K562 (cell line): ENCODE data around the gene ZNF609. TPM values are rescaled to one million over a fixed set of nuclear protein-coding genes. Genes with fewer than 3 reads are reported as not detected.
A peak's percentile ranks its signal among the peaks of the same experiment; 100 is the strongest.

ENCODE experiments used
- ARID2 ChIP-seq: fragments of 450-650 bp; IDR thresholded peaks from 2 replicates; pipeline ENCODE4 v1.6.1; 2017; ENCODE audit warnings: antibody characterized with exemption, mild to moderate bottlenecking
- CBFA2T3 ChIP-seq: fragments of 450-650 bp; IDR thresholded peaks from 2 replicates; pipeline ENCODE4 v1.6.1; 2017
- CREB3L1 ChIP-seq: fragments of 450-650 bp; IDR thresholded peaks from 2 replicates; pipeline ENCODE4 v1.6.1; 2014; ENCODE audit warnings: low read depth, mild to moderate bottlenecking, moderate library complexity, borderline replicate concordance
- EGR1 ChIP-seq: fragments of 450-650 bp; conservative IDR thresholded peaks from 2 replicates; pipeline ENCODE4 v1.6.1; 2017; ENCODE audit warnings: mild to moderate bottlenecking
- ETS1 ChIP-seq: conservative IDR thresholded peaks from 2 replicates; pipeline ENCODE4 v1.6.1; 2011; ENCODE audit warnings: low read depth, mild to moderate bottlenecking, low read length; ENCODE audit not compliant: control insufficient read depth
- FOXO4 ChIP-seq: fragments of 450-650 bp; formaldehyde crosslinking; IDR thresholded peaks from 2 replicates; pipeline ENCODE4 v1.4.0; 2020; ENCODE audit warnings: mild to moderate bottlenecking, moderate library complexity
- GMEB1 ChIP-seq: fragments of 250-450 bp; sonication (Bioruptor Pico); IDR thresholded peaks from 2 replicates; pipeline ENCODE4 v1.4.0; 2020; ENCODE audit warnings: mild to moderate bottlenecking
- HNRNPH1 ChIP-seq: fragments of 200-400 bp; formaldehyde crosslinking; optimal IDR thresholded peaks from 2 replicates; pipeline ENCODE3; 2017; ENCODE audit warnings: low read depth, mild to moderate bottlenecking, low read length, moderate library complexity
- HOMEZ ChIP-seq: fragments of 250-450 bp; sonication (Bioruptor Pico); IDR thresholded peaks from 2 replicates; pipeline ENCODE4 v1.4.0; 2020; ENCODE audit warnings: mild to moderate bottlenecking, moderate library complexity
- KDM5B ChIP-seq: fragments of 200-600 bp; sonication (generic); IDR thresholded peaks from 2 replicates; pipeline ENCODE4 v1.6.1; 2012; ENCODE audit warnings: low read depth, mild to moderate bottlenecking, moderate library complexity, low read length, control low read depth, inconsistent platforms; ENCODE audit not compliant: insufficient replicate concordance
- KLF1 ChIP-seq: fragments of 450-650 bp; IDR thresholded peaks from 2 replicates; pipeline ENCODE4 v1.6.1; 2016; ENCODE audit warnings: missing genetic modification characterization, missing compliant biosample characterization
- MYBL2 ChIP-seq, 2 experiments: fragments of 450-650 bp in 1 of 2; sonication (generic) in 1 of 2; formaldehyde crosslinking in 1 of 2; IDR thresholded peaks; 2 replicates each; pipeline versions ENCODE4 v1.6.1 to v1.8.1; 2017 to 2022; ENCODE audit warnings: borderline replicate concordance in 1 of 2, inconsistent platforms in 1 of 2, low read depth in 1 of 2, mild to moderate bottlenecking in 1 of 2, missing genetic modification reagents in 1 of 2, moderate library complexity in 1 of 2
- RBM14 ChIP-seq: fragments of 200-400 bp; formaldehyde crosslinking; IDR thresholded peaks from 2 replicates; pipeline ENCODE4 v1.6.1; 2018; ENCODE audit warnings: low read depth, mild to moderate bottlenecking, low read length, moderate library complexity, borderline replicate concordance; ENCODE audit not compliant: insufficient read depth
- RBM39 ChIP-seq: fragments of 200-400 bp; formaldehyde crosslinking; optimal IDR thresholded peaks from 2 replicates; pipeline ENCODE3; 2018; ENCODE audit warnings: low read depth, low read length
- THRAP3 ChIP-seq: fragments of 450-650 bp; IDR thresholded peaks from 2 replicates; pipeline ENCODE4 v1.6.1; 2016; ENCODE audit warnings: mild to moderate bottlenecking, inconsistent platforms, borderline replicate concordance
- TRIM25 ChIP-seq: fragments of 450-650 bp; IDR thresholded peaks from 2 replicates; pipeline ENCODE4 v1.7.0; 2016; ENCODE audit warnings: borderline replicate concordance
- ZNF282 ChIP-seq: sonication (generic); formaldehyde crosslinking; IDR thresholded peaks from 2 replicates; pipeline ENCODE4 v1.8.1; 2023; ENCODE audit warnings: missing genetic modification reagents
- ZNF696 ChIP-seq: fragments of 250-450 bp; sonication (Bioruptor Pico); conservative IDR thresholded peaks from 2 replicates; pipeline ENCODE4 v1.4.0; 2020; ENCODE audit warnings: mild to moderate bottlenecking, moderate library complexity
- polyA plus RNA-seq, 8 experiments: library from polyadenylated mRNA; depleted of rRNA in 4 of 8; stranded (reverse) in 5 of 8; unstranded in 3 of 8; fragments of >200 nt; fragmentation: Nextera tagmentation in 2 of 8; fragmentation: Illumina TruSeq in 1 of 8; extraction: Ambion mirVana in 2 of 8; extraction: Trizol in 1 of 8; gene quantifications; 2 replicates each; pipeline versions ENCODE4 v1.2.1 to v1.2.3, GENCODE V29; 2011 to 2014; ENCODE audit warnings: inconsistent platforms in 1 of 8, missing spikeins in 1 of 8
- total RNA-seq, 7 experiments: library from RNA; depleted of rRNA in 6 of 7; stranded (reverse); fragments of >200 nt in 6 of 7; fragmentation: Illumina TruSeq in 2 of 7; extraction: Trizol in 2 of 7; gene quantifications; 2 replicates each; pipeline versions ENCODE4 v1.2.1 to v1.2.3, GENCODE V29; 2011 to 2021; ENCODE audit warnings: low replicate concordance in 1 of 7

The ZNF609 gene
- total and polyA plus RNA-seq, 9 of the 15 experiments (the other 6 are each of a cell fraction or from before 2014, with no cell fraction given), result 3.0 to 38.7 (median 17.8) TPM

GRCh38 chr15:64461721-64462162 is 1.4 kb downstream of the ZNF609 start (continued):
- TF ChIP-seq ETS1, result peak; percentile 54; the same call in 1 of the 2 replicates
- TF ChIP-seq GMEB1 (CRISPR knock-in tag), result no peak
- TF ChIP-seq KDM5B, result peak; percentile 56
- TF ChIP-seq MYBL2 (IDR thresholded peaks at IDR 0.05; ENCODE audit: low read depth), result no peak
- no peak for TF ChIP-seq MYBL2 (CRISPR knock-in tag; IDR thresholded peaks at IDR 0.05; ENCODE audit: borderline replicate concordance)
- no peak; the same call in 1 of the 2 replicates for TF ChIP-seq CREB3L1
- TF ChIP-seq RBM14, result no peak
- TF ChIP-seq HOMEZ, result no peak
- no peak for TF ChIP-seq TRIM25
- no peak for TF ChIP-seq ARID2
- TF ChIP-seq KLF1 (tag), result peak; percentile 83
- peak; percentile 97 for TF ChIP-seq CBFA2T3
- no peak for TF ChIP-seq THRAP3
- TF ChIP-seq ZNF696, result no peak
- TF ChIP-seq HNRNPH1, result no peak
- no peak for TF ChIP-seq FOXO4 (CRISPR knock-in tag)
- no peak for TF ChIP-seq ZNF282 (CRISPR knock-in tag)
- no peak for TF ChIP-seq RBM39
- TF ChIP-seq EGR1, result peak; percentile 37; the same call in 1 of the 2 replicates
